HEK293 (cell line): ENCODE data around the gene HOXB9.

Experiments used
- CTCF ChIA-PET: fragments of 350-600 bp; formaldehyde crosslinking; extraction: SDS; loops from one replicate; lab custom pipeline; 2021; ENCODE audit warnings: antibody characterized with exemption; lab: Yijun Ruan, JAX
- POLR2A ChIA-PET: fragments of 300-600 bp; formaldehyde crosslinking; extraction: SDS; loops from one replicate; lab custom pipeline; 2020; ENCODE audit warnings: antibody characterized with exemption, inconsistent platforms; lab: Yijun Ruan, JAX
- H3K27ac ChIP-seq: fragments of 200-500 bp; sonication (Bioruptor generic); 2 replicates; pipeline ENCODE4 v1.5.1; 2014; ENCODE audit warnings: low read depth, low read length, control low read depth, inconsistent platforms; ENCODE audit errors: extremely low read depth
- H3K36me3 ChIP-seq, 2 experiments: fragments of 200-500 bp in 1 of 2; sonication (Bioruptor generic) in 1 of 2; 1 replicate in 1 of 2; 2 replicates in 1 of 2; pipeline ENCODE4 v1.5.1; 2014 to 2017; ENCODE audit warnings: inconsistent platforms in 2 of 2, low read length in 2 of 2; ENCODE audit not compliant: control insufficient read depth in 2 of 2, insufficient read depth in 1 of 2
- H3K4me1 ChIP-seq: fragments of 200-500 bp; sonication (Bioruptor generic); 2 replicates; pipeline ENCODE4 v1.5.1; 2014; ENCODE audit warnings: mild to moderate bottlenecking, low read length, inconsistent platforms; ENCODE audit not compliant: control insufficient read depth, insufficient read depth
- H3K4me3 ChIP-seq: 2 replicates; pipeline ENCODE4 v1.5.1; 2011; ENCODE audit warnings: low read depth, mild to moderate bottlenecking, control low read depth, low read length, moderate library complexity
- H3K9me3 ChIP-seq: fragments of 200-500 bp; sonication (Bioruptor generic); 2 replicates; pipeline ENCODE4 v1.5.1; 2014; ENCODE audit warnings: low read depth, low read length, inconsistent platforms; ENCODE audit not compliant: control insufficient read depth, insufficient read depth
- FEZF1 ChIP-seq: fragments of 450-650 bp; formaldehyde crosslinking; IDR thresholded peaks from 2 replicates; pipeline ENCODE4 v1.5.1; 2016; ENCODE audit warnings: missing biosample characterization, missing genetic modification characterization
- GFI1B ChIP-seq: fragments of 450-650 bp; formaldehyde crosslinking; IDR thresholded peaks from 2 replicates; pipeline ENCODE4 v1.5.1; 2016; ENCODE audit warnings: missing biosample characterization, missing genetic modification characterization
- GLIS1 ChIP-seq: fragments of 450-650 bp; formaldehyde crosslinking; IDR thresholded peaks from 2 replicates; pipeline ENCODE4 v1.5.1; 2016; ENCODE audit warnings: missing biosample characterization, missing genetic modification characterization
- HIC1 ChIP-seq: fragments of 450-650 bp; formaldehyde crosslinking; IDR thresholded peaks from 2 replicates; pipeline ENCODE4 v1.5.1; 2016; ENCODE audit warnings: missing biosample characterization, missing genetic modification characterization
- IKZF3 ChIP-seq: fragments of 450-650 bp; IDR thresholded peaks from 2 replicates; pipeline ENCODE4 v1.5.0; 2018; ENCODE audit warnings: missing biosample characterization, mild to moderate bottlenecking, missing genetic modification characterization, moderate library complexity
- PRDM1 ChIP-seq: fragments of 450-650 bp; formaldehyde crosslinking; IDR thresholded peaks from 2 replicates; pipeline ENCODE4; 2016; ENCODE audit warnings: missing biosample characterization, missing genetic modification characterization
- PRDM4 ChIP-seq: fragments of 450-650 bp; formaldehyde crosslinking; IDR thresholded peaks from 2 replicates; pipeline ENCODE4 v1.5.1; 2017; ENCODE audit warnings: missing biosample characterization, missing genetic modification characterization
- PRDM6 ChIP-seq: fragments of 450-650 bp; formaldehyde crosslinking; IDR thresholded peaks from 2 replicates; pipeline ENCODE4 v1.5.1; 2017; ENCODE audit warnings: missing biosample characterization, missing genetic modification characterization
- ZBTB21 ChIP-seq: fragments of 450-650 bp; formaldehyde crosslinking; IDR thresholded peaks from 2 replicates; pipeline ENCODE4 v1.5.1; 2017; ENCODE audit warnings: missing biosample characterization, missing genetic modification characterization
- ZBTB48 ChIP-seq: fragments of 450-650 bp; formaldehyde crosslinking; IDR thresholded peaks from 2 replicates; pipeline ENCODE4 v1.5.1; 2016; ENCODE audit warnings: missing biosample characterization, missing genetic modification characterization
- ZBTB6 ChIP-seq: fragments of 450-650 bp; formaldehyde crosslinking; IDR thresholded peaks from 2 replicates; pipeline ENCODE4 v1.5.1; 2017; ENCODE audit warnings: missing biosample characterization, missing genetic modification characterization
- ZEB2 ChIP-seq: fragments of 450-650 bp; formaldehyde crosslinking; IDR thresholded peaks from 2 replicates; pipeline ENCODE4 v1.5.1; 2016; ENCODE audit warnings: missing biosample characterization, missing genetic modification characterization
- ZNF132 ChIP-seq: fragments of 450-650 bp; formaldehyde crosslinking; IDR thresholded peaks from 2 replicates; pipeline ENCODE4 v1.5.1; 2017; ENCODE audit warnings: missing biosample characterization, missing genetic modification characterization, borderline replicate concordance
- ZNF157 ChIP-seq: fragments of 450-650 bp; formaldehyde crosslinking; IDR thresholded peaks from 2 replicates; pipeline ENCODE4 v1.5.1; 2016; ENCODE audit warnings: missing biosample characterization, missing genetic modification characterization
- ZNF16 ChIP-seq: fragments of 450-650 bp; formaldehyde crosslinking; IDR thresholded peaks from 2 replicates; pipeline ENCODE4 v1.5.1; 2016; ENCODE audit warnings: low read depth, missing biosample characterization, missing genetic modification characterization
- ZNF2 ChIP-seq: fragments of 450-650 bp; formaldehyde crosslinking; IDR thresholded peaks from 2 replicates; pipeline ENCODE4 v1.5.1; 2016; ENCODE audit warnings: missing biosample characterization, missing genetic modification characterization
- ZNF23 ChIP-seq: fragments of 450-650 bp; formaldehyde crosslinking; IDR thresholded peaks from 2 replicates; pipeline ENCODE4 v1.5.1; 2016; ENCODE audit warnings: missing biosample characterization, missing genetic modification characterization, borderline replicate concordance
- ZNF239 ChIP-seq: fragments of 450-650 bp; formaldehyde crosslinking; IDR thresholded peaks from 2 replicates; pipeline ENCODE4 v1.5.1; 2016; ENCODE audit warnings: missing biosample characterization, missing genetic modification characterization
- ZNF26 ChIP-seq: fragments of 450-650 bp; formaldehyde crosslinking; IDR thresholded peaks from 2 replicates; pipeline ENCODE4 v1.5.1; 2016; ENCODE audit warnings: missing biosample characterization, missing genetic modification characterization
- ZNF366 ChIP-seq: fragments of 450-650 bp; formaldehyde crosslinking; conservative IDR thresholded peaks from 2 replicates; pipeline ENCODE4 v1.5.1; 2016; ENCODE audit warnings: missing biosample characterization, missing genetic modification characterization
- ZNF37A ChIP-seq: fragments of 450-650 bp; IDR thresholded peaks from 2 replicates; pipeline ENCODE4 v1.5.1; 2018; ENCODE audit warnings: missing biosample characterization, missing genetic modification characterization
- ZNF426 ChIP-seq: fragments of 450-650 bp; formaldehyde crosslinking; IDR thresholded peaks from 2 replicates; pipeline ENCODE4 v1.5.1; 2017; ENCODE audit warnings: missing biosample characterization, missing genetic modification characterization, mild to moderate bottlenecking, inconsistent platforms, moderate library complexity
- ZNF580 ChIP-seq: fragments of 450-650 bp; formaldehyde crosslinking; IDR thresholded peaks from 2 replicates; pipeline ENCODE4 v1.5.1; 2016; ENCODE audit warnings: missing biosample characterization, missing genetic modification characterization
- ZNF600 ChIP-seq: fragments of 450-650 bp; formaldehyde crosslinking; IDR thresholded peaks from 2 replicates; pipeline ENCODE4 v1.5.1; 2016; ENCODE audit warnings: missing biosample characterization, missing genetic modification characterization
- ZNF610 ChIP-seq: fragments of 450-650 bp; formaldehyde crosslinking; IDR thresholded peaks from 2 replicates; pipeline ENCODE4 v1.5.1; 2016; ENCODE audit warnings: missing biosample characterization, missing genetic modification characterization, borderline replicate concordance
- ZSCAN23 ChIP-seq: fragments of 450-650 bp; formaldehyde crosslinking; IDR thresholded peaks from 2 replicates; pipeline ENCODE4 v1.5.1; 2016; ENCODE audit warnings: missing biosample characterization, missing genetic modification characterization
- ZXDB ChIP-seq: fragments of 450-650 bp; formaldehyde crosslinking; IDR thresholded peaks from 2 replicates; pipeline ENCODE4 v1.5.1; 2016; ENCODE audit warnings: missing biosample characterization, missing genetic modification characterization

The HOXB9 gene

GRCh38 chr17:48593126-48593829 lies 32.9 kb downstream of the HOXB9 start, which contains the start of gene HOXB5:
HOXB5 (minus strand) TSS chr17:48593779; CDS start chr17:48593682, 97 bp downstream.
- H3K4me1 ChIP-seq = peaks cover 28% of the 10 kb centered on the region
- CTCF ChIA-PET = interaction anchor here (0.6 to 6.0 kb wide), 34 partner anchors 10 to 395 kb away, joined by 3 to 52 read pairs (median 6); no protein-coding TSS in a partner anchor
- H3K9me3 ChIP-seq = no peaks in the 10 kb centered on the region
- H3K4me3 ChIP-seq = peak within 1 kb of the TSS; percentile 21
- POLR2A ChIA-PET = interaction anchor here (1.2 to 1.6 kb wide), 3 partner anchors 17 to 46 kb away, joined by 3 to 4 read pairs (median 3); no protein-coding TSS in a partner anchor
- H3K27ac ChIP-seq = peak within 1 kb of the TSS; percentile 78
- H3K36me3 ChIP-seq = peaks cover 5 to 46% of the 10 kb centered on the region in 2 experiments; a peak in 2 of 3 replicates
- TF ChIP-seq ZNF610 (tag by site-specific recombination) (peak; percentile 16; the same call in 1 of the 2 replicates), ZNF2 (tag by site-specific recombination) (peak; percentile 21; the same call in 1 of the 2 replicates), ZNF26 (tag by site-specific recombination) (no peak), ZBTB48 (tag by site-specific recombination) (no peak), FEZF1 (peak; percentile 64), GLIS1 (tag by site-specific recombination) (no peak), ZBTB21 (no peak), ZNF426 (tag by site-specific recombination) (no peak), PRDM6 (tag by site-specific recombination) (no peak), IKZF3 (peak; percentile 8; the same call in 1 of the 2 replicates), ZNF366 (tag by site-specific recombination) (no peak), ZNF23 (tag by site-specific recombination) (no peak), ZNF239 (tag by site-specific recombination) (no peak), ZBTB6 (tag by site-specific recombination) (peak; percentile 83), GFI1B (tag by site-specific recombination) (no peak), ZNF157 (tag by site-specific recombination) (no peak), ZEB2 (tag by site-specific recombination) (no peak), ZNF132 (no peak), ZNF37A (tag by site-specific recombination) (no peak), ZNF16 (tag by site-specific recombination) (no peak), ZNF600 (tag by site-specific recombination) (peak; percentile 64), PRDM4 (no peak), ZNF580 (tag by site-specific recombination) (no peak), HIC1 (tag by site-specific recombination) (no peak), ZXDB (no peak), PRDM1 (tag by site-specific recombination) (no peak), ZSCAN23 (tag by site-specific recombination) (no peak)
